Measurements from ENCODE around the gene RPH3AL. TPM values are rescaled to one million over a fixed set of nuclear protein-coding genes. Genes with fewer than 3 reads are reported as not detected.

The RPH3AL gene
- total RNA-seq, 3 donors from 2014 or later (not counting 1 experiment from before 2014, with no cell fraction given), result 7.2 to 9.9 (median 7.9) TPM

- no peak for ATAC-seq
- no peaks in the 10 kb centered on the region for H3K4me1 Mint-ChIP-seq
- no peak overlapping the region for H3K27ac ChIP-seq (ENCODE audit: low read length)
Observed at GRCh38 chr17:306536-307294, 45.9 kb downstream of the RPH3AL start.

GRCh38 chr17:306116-306515, 46.5 kb downstream of the RPH3AL start:
- WGBS (ENCODE audit: insufficient coverage), result 96% methylated on average over 16 of the region's 16 CpGs
- Mint-ChIP-seq H3K4me1 (no peaks in the 10 kb centered on the region), H3K27me3 (ENCODE audit: low read depth in 2 of 2) (peaks cover 0 to 7% of the 10 kb centered on the region in 2 donors), H3K4me3 (no peak overlapping the region), H3K9me3 (no peaks in the 10 kb centered on the region), H3K27ac (no peak overlapping the region), H3K36me3 (no peaks in the 10 kb centered on the region)
- Histone ChIP-seq H3K36me3 (ENCODE audit: control insufficient read depth, insufficient read depth, low read length) (no peaks in the 10 kb centered on the region), H3K4me1 (ENCODE audit: control insufficient read depth, insufficient read depth, low read length) (no peaks in the 10 kb centered on the region), H3K27ac (ENCODE audit: low read length) (no peak overlapping the region), H3K4me3 (ENCODE audit: low read length) (no peak overlapping the region), H3K9me3 (ENCODE audit: control insufficient read depth, insufficient read depth, low read length) (no peaks in the 10 kb centered on the region), H3K27me3 (ENCODE audit: control insufficient read depth, insufficient read depth, low read length) (peaks cover 3% of the 10 kb centered on the region)
- no peak for DNase-seq
- TF ChIP-seq CTCF (IDR thresholded peaks at IDR 0.05), result no peak
- no peak for ATAC-seq
- intact Hi-C loops (cut with micrococcal nuclease), result no loop called here

More at GRCh38 chr17:306536-307294, 45.9 kb downstream of the RPH3AL start:
- H3K27ac Mint-ChIP-seq, result no peak overlapping the region
- Histone ChIP-seq H3K4me1 (ENCODE audit: control insufficient read depth, insufficient read depth, low read length) (no peaks in the 10 kb centered on the region), H3K9me3 (ENCODE audit: control insufficient read depth, insufficient read depth, low read length) (no peaks in the 10 kb centered on the region), H3K36me3 (ENCODE audit: control insufficient read depth, insufficient read depth, low read length) (no peaks in the 10 kb centered on the region), H3K27me3 (ENCODE audit: control insufficient read depth, insufficient read depth, low read length) (peaks cover 3% of the 10 kb centered on the region), H3K4me3 (ENCODE audit: low read length) (no peak overlapping the region)
- no peak overlapping the region for H3K4me3 Mint-ChIP-seq
- 80% methylated on average over 26 of the region's 26 CpGs for WGBS (ENCODE audit: insufficient coverage)
- TF ChIP-seq CTCF (IDR thresholded peaks at IDR 0.05), result no peak
- no peaks in the 10 kb centered on the region for H3K36me3 Mint-ChIP-seq
- no peaks in the 10 kb centered on the region for H3K9me3 Mint-ChIP-seq
- H3K27me3 Mint-ChIP-seq (ENCODE audit: low read depth in 2 of 2), result peaks cover 0 to 7% of the 10 kb centered on the region in 2 donors
- intact Hi-C loops (cut with micrococcal nuclease), result no loop called here
- no peak for DNase-seq

- Histone ChIP-seq H3K4me3 (ENCODE audit: low read length) (no peak overlapping the region), H3K9me3 (ENCODE audit: control insufficient read depth, insufficient read depth, low read length) (no peaks in the 10 kb centered on the region), H3K4me1 (ENCODE audit: control insufficient read depth, insufficient read depth, low read length) (no peaks in the 10 kb centered on the region), H3K36me3 (ENCODE audit: control insufficient read depth, insufficient read depth, low read length) (no peaks in the 10 kb centered on the region), H3K27me3 (ENCODE audit: control insufficient read depth, insufficient read depth, low read length) (peaks cover 3% of the 10 kb centered on the region), H3K27ac (ENCODE audit: low read length) (no peak overlapping the region)
- Mint-ChIP-seq H3K27ac (no peak overlapping the region), H3K9me3 (no peaks in the 10 kb centered on the region), H3K27me3 (ENCODE audit: low read depth in 2 of 2) (peaks cover 0 to 7% of the 10 kb centered on the region in 2 donors), H3K4me3 (no peak overlapping the region), H3K4me1 (no peaks in the 10 kb centered on the region), H3K36me3 (no peaks in the 10 kb centered on the region)
- ATAC-seq (no peak), DNase-seq (no peak)
- intact Hi-C loops (cut with micrococcal nuclease), result no loop called here
- TF ChIP-seq CTCF (IDR thresholded peaks at IDR 0.05), result no peak
- 82% methylated on average over 28 of the region's 28 CpGs for WGBS (ENCODE audit: insufficient coverage)
Observed at GRCh38 chr17:305090-305976, 47.3 kb downstream of the RPH3AL start.

All from natural killer cell (primary cell).